ENCODE results near the gene RNF31. TPM values are rescaled to one million over a fixed set of nuclear protein-coding genes. Genes with fewer than 3 reads are reported as not detected.

RNF31 gene
- total and polyA plus RNA-seq, 2 of the 13 experiments (the other 11 are each of a cell fraction or from before 2014, with no cell fraction given): 48.2 to 86.8 TPM

DNA sequence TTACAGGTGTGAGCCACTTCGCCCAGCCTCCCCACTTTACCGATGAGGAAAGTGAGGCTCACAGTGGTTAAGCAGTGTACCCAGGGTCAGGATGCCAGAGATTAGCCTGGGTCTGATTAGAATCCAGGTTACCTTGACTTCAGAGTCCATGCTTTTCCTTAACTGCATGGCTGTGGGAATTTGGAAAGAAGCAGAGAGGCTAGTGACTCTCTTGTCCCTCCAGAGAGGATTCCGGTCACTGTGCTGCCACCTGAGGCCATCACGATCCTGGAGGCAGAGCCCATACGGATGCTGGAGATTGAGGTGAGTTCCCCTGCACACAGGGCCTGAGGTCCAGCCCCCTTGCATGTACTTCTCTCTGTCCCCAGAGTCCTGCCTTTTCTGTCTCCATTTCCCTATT lies 29.3 kb downstream of the RNF31 start (continued):
- TF ChIP-seq, protein P1, sequence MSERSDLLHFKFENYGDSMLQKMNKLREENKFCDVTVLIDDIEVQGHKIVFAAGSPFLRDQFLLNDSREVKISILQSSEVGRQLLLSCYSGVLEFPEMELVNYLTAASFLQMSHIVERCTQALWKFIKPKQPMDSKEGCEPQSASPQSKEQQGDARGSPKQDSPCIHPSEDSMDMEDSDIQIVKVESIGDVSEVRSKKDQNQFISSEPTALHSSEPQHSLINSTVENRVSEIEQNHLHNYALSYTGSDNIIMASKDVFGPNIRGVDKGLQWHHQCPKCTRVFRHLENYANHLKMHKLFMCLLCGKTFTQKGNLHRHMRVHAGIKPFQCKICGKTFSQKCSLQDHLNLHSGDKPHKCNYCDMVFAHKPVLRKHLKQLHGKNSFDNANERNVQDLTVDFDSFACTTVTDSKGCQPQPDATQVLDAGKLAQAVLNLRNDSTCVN (CRISPR knock-in tag; IDR thresholded peaks at IDR 0.05; ENCODE audit: borderline replicate concordance): no peak
- TF ChIP-seq CAMTA2 (CRISPR knock-in tag; IDR thresholded peaks at IDR 0.05; ENCODE audit: borderline replicate concordance) (no peak), ZNF569 (CRISPR knock-in tag; IDR thresholded peaks at IDR 0.05; ENCODE audit: borderline replicate concordance) (no peak), ZFP36L1 (CRISPR knock-in tag; IDR thresholded peaks at IDR 0.05) (no peak), ZNF547 (CRISPR knock-in tag; IDR thresholded peaks at IDR 0.05) (0 out of 2 replicates have a peak, but pooled peaks have one; percentile 23), ZNF296 (CRISPR knock-in tag; conservative IDR thresholded peaks at IDR 0.05) (no peak), TAF1 (CRISPR knock-in tag; IDR thresholded peaks at IDR 0.05) (no peak), MYNN (CRISPR knock-in tag; IDR thresholded peaks at IDR 0.05; ENCODE audit: low read depth) (no peak), SRF (IDR thresholded peaks at IDR 0.05; ENCODE audit: low read depth, low read length) (no peak), ATF1 (CRISPR knock-in tag; IDR thresholded peaks at IDR 0.05) (no peak), NPAS2 (CRISPR knock-in tag; IDR thresholded peaks at IDR 0.05; ENCODE audit: borderline replicate concordance) (no peak), RXRA (CRISPR knock-in tag; IDR thresholded peaks at IDR 0.05) (0 out of 2 replicates have a peak, but pooled peaks have one; percentile 7), ZNF282 (IDR thresholded peaks at IDR 0.05; ENCODE audit: partially characterized antibody) (no peak), YEATS4 (CRISPR knock-in tag; IDR thresholded peaks at IDR 0.05; ENCODE audit: borderline replicate concordance) (no peak), ZNF354B (CRISPR knock-in tag; IDR thresholded peaks at IDR 0.05) (peak; percentile 53; the same call in 1 of the 2 replicates)
- TF ChIP-seq, protein P2, sequence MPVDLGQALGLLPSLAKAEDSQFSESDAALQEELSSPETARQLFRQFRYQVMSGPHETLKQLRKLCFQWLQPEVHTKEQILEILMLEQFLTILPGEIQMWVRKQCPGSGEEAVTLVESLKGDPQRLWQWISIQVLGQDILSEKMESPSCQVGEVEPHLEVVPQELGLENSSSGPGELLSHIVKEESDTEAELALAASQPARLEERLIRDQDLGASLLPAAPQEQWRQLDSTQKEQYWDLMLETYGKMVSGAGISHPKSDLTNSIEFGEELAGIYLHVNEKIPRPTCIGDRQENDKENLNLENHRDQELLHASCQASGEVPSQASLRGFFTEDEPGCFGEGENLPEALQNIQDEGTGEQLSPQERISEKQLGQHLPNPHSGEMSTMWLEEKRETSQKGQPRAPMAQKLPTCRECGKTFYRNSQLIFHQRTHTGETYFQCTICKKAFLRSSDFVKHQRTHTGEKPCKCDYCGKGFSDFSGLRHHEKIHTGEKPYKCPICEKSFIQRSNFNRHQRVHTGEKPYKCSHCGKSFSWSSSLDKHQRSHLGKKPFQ (CRISPR knock-in tag; IDR thresholded peaks at IDR 0.05; ENCODE audit: insufficient replicate concordance): no peak
- TF ChIP-seq, protein P3, sequence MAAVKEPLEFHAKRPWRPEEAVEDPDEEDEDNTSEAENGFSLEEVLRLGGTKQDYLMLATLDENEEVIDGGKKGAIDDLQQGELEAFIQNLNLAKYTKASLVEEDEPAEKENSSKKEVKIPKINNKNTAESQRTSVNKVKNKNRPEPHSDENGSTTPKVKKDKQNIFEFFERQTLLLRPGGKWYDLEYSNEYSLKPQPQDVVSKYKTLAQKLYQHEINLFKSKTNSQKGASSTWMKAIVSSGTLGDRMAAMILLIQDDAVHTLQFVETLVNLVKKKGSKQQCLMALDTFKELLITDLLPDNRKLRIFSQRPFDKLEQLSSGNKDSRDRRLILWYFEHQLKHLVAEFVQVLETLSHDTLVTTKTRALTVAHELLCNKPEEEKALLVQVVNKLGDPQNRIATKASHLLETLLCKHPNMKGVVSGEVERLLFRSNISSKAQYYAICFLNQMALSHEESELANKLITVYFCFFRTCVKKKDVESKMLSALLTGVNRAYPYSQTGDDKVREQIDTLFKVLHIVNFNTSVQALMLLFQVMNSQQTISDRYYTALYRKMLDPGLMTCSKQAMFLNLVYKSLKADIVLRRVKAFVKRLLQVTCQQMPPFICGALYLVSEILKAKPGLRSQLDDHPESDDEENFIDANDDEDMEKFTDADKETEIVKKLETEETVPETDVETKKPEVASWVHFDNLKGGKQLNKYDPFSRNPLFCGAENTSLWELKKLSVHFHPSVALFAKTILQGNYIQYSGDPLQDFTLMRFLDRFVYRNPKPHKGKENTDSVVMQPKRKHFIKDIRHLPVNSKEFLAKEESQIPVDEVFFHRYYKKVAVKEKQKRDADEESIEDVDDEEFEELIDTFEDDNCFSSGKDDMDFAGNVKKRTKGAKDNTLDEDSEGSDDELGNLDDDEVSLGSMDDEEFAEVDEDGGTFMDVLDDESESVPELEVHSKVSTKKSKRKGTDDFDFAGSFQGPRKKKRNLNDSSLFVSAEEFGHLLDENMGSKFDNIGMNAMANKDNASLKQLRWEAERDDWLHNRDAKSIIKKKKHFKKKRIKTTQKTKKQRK (IDR thresholded peaks at IDR 0.05; ENCODE audit: low read length): no peak
- TF ChIP-seq, protein P4, sequence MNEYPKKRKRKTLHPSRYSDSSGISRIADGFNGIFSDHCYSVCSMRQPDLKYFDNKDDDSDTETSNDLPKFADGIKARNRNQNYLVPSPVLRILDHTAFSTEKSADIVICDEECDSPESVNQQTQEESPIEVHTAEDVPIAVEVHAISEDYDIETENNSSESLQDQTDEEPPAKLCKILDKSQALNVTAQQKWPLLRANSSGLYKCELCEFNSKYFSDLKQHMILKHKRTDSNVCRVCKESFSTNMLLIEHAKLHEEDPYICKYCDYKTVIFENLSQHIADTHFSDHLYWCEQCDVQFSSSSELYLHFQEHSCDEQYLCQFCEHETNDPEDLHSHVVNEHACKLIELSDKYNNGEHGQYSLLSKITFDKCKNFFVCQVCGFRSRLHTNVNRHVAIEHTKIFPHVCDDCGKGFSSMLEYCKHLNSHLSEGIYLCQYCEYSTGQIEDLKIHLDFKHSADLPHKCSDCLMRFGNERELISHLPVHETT (CRISPR knock-in tag; conservative IDR thresholded peaks at IDR 0.05): no peak
- TF ChIP-seq, protein P5, sequence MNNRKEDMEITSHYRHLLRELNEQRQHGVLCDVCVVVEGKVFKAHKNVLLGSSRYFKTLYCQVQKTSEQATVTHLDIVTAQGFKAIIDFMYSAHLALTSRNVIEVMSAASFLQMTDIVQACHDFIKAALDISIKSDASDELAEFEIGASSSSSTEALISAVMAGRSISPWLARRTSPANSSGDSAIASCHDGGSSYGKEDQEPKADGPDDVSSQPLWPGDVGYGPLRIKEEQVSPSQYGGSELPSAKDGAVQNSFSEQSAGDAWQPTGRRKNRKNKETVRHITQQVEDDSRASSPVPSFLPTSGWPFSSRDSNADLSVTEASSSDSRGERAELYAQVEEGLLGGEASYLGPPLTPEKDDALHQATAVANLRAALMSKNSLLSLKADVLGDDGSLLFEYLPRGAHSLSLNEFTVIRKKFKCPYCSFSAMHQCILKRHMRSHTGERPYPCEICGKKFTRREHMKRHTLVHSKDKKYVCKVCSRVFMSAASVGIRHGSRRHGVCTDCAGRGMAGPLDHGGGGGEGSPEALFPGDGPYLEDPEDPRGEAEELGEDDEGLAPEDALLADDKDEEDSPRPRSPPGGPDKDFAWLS (CRISPR knock-in tag; IDR thresholded peaks at IDR 0.05; ENCODE audit: borderline replicate concordance): 0 out of 2 replicates have a peak, but pooled peaks have one; percentile 7
- TF ChIP-seq, protein P6, sequence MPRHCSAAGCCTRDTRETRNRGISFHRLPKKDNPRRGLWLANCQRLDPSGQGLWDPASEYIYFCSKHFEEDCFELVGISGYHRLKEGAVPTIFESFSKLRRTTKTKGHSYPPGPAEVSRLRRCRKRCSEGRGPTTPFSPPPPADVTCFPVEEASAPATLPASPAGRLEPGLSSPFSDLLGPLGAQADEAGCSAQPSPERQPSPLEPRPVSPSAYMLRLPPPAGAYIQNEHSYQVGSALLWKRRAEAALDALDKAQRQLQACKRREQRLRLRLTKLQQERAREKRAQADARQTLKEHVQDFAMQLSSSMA (CRISPR knock-in tag; IDR thresholded peaks at IDR 0.05): no peak

Measured in HepG2 (cell line).